ENCODE data around the gene ANTXR1. TPM values are rescaled to one million over a fixed set of nuclear protein-coding genes. Genes with fewer than 3 reads are reported as not detected.

The ANTXR1 gene
- total and polyA plus RNA-seq, 2 donors from 2014 or later, result 7.0 to 42.6 TPM

GRCh38 chr2:69018678-69019095 lies 5.7 kb downstream of the ANTXR1 start:
- Histone ChIP-seq H3K27ac (ENCODE audit: low read depth in 2 of 2, low read length in 2 of 2) (no peak overlapping the region), H3K9ac (ENCODE audit: low read length in 3 of 3) (no peak overlapping the region), H3K9me3 (ENCODE audit: control insufficient read depth in 2 of 3, insufficient read depth in 1 of 3, low read length in 3 of 3) (peaks cover 0 to 2% (median 0%) of the 10 kb centered on the region in 3 donors), H3K4me1 (ENCODE audit: control insufficient read depth in 2 of 3, insufficient read depth in 2 of 3, low read depth in 1 of 3, low read length in 3 of 3) (peaks cover 0 to 4% (median 0%) of the 10 kb centered on the region in 3 donors), H3K36me3 (ENCODE audit: control insufficient read depth in 2 of 3, insufficient read depth in 3 of 3, low read length in 3 of 3) (no peaks in the 10 kb centered on the region), H3K27me3 (ENCODE audit: control insufficient read depth, insufficient read depth, low read length) (no peaks in the 10 kb centered on the region), H3K4me3 (ENCODE audit: low read length in 3 of 3) (no peak overlapping the region)
- intact Hi-C loops (cut with DNase I), result no loop called here
- TF ChIP-seq, protein P1, sequence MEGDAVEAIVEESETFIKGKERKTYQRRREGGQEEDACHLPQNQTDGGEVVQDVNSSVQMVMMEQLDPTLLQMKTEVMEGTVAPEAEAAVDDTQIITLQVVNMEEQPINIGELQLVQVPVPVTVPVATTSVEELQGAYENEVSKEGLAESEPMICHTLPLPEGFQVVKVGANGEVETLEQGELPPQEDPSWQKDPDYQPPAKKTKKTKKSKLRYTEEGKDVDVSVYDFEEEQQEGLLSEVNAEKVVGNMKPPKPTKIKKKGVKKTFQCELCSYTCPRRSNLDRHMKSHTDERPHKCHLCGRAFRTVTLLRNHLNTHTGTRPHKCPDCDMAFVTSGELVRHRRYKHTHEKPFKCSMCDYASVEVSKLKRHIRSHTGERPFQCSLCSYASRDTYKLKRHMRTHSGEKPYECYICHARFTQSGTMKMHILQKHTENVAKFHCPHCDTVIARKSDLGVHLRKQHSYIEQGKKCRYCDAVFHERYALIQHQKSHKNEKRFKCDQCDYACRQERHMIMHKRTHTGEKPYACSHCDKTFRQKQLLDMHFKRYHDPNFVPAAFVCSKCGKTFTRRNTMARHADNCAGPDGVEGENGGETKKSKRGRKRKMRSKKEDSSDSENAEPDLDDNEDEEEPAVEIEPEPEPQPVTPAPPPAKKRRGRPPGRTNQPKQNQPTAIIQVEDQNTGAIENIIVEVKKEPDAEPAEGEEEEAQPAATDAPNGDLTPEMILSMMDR (IDR thresholded peaks at IDR 0.05; ENCODE audit: borderline replicate concordance, extremely low read depth, insufficient read depth), result no peak
- FAIRE-seq (no peak), DNase-seq (no peak)

- intact Hi-C loops (cut with DNase I), result no loop called here
- no peaks in the 10 kb centered on the region for H3K27me3 ChIP-seq (ENCODE audit: control insufficient read depth, insufficient read depth, low read length)
- H3K9ac ChIP-seq (ENCODE audit: low read length in 3 of 3), result no peak overlapping the region
- DNase-seq (peak in 1 of 5 donors; percentile 33), FAIRE-seq (no peak)
- TF ChIP-seq, protein P1 (IDR thresholded peaks at IDR 0.05; ENCODE audit: borderline replicate concordance, extremely low read depth, insufficient read depth), result no peak
- H3K9me3 ChIP-seq (ENCODE audit: control insufficient read depth in 2 of 3, insufficient read depth in 1 of 3, low read length in 3 of 3), result peaks cover 0 to 2% (median 0%) of the 10 kb centered on the region in 3 donors
- H3K27ac ChIP-seq (ENCODE audit: low read depth in 2 of 2, low read length in 2 of 2), result no peak overlapping the region
- H3K36me3 ChIP-seq (ENCODE audit: control insufficient read depth in 2 of 3, insufficient read depth in 3 of 3, low read length in 3 of 3), result no peaks in the 10 kb centered on the region
- H3K4me1 ChIP-seq (ENCODE audit: control insufficient read depth in 2 of 3, insufficient read depth in 2 of 3, low read depth in 1 of 3, low read length in 3 of 3), result no peaks in the 10 kb centered on the region
- H3K4me3 ChIP-seq (ENCODE audit: low read length in 3 of 3), result no peak overlapping the region
Observed at GRCh38 chr2:69020496-69021426, 7.8 kb downstream of the ANTXR1 start.

- FAIRE-seq (no peak), DNase-seq (no peak)
- Histone ChIP-seq H3K36me3 (ENCODE audit: control insufficient read depth in 2 of 3, insufficient read depth in 3 of 3, low read length in 3 of 3) (no peaks in the 10 kb centered on the region), H3K9me3 (ENCODE audit: control insufficient read depth in 2 of 3, insufficient read depth in 1 of 3, low read length in 3 of 3) (peaks cover 0 to 2% (median 0%) of the 10 kb centered on the region in 3 donors), H3K9ac (ENCODE audit: low read length in 3 of 3) (no peak overlapping the region), H3K27me3 (ENCODE audit: control insufficient read depth, insufficient read depth, low read length) (no peaks in the 10 kb centered on the region), H3K4me1 (ENCODE audit: control insufficient read depth in 2 of 3, insufficient read depth in 2 of 3, low read depth in 1 of 3, low read length in 3 of 3) (peaks cover 0 to 2% (median 0%) of the 10 kb centered on the region in 3 donors), H3K27ac (ENCODE audit: low read depth in 2 of 2, low read length in 2 of 2) (no peak overlapping the region), H3K4me3 (ENCODE audit: low read length in 3 of 3) (no peak overlapping the region)
- intact Hi-C loops (cut with DNase I), result no loop called here
- TF ChIP-seq, protein P1 (IDR thresholded peaks at IDR 0.05; ENCODE audit: borderline replicate concordance, extremely low read depth, insufficient read depth), result no peak
Observed at GRCh38 chr2:69021727-69022126, 8.7 kb downstream of the ANTXR1 start.
